ENCODE measurements around the gene CDH13. TPM values are rescaled to one million over a fixed set of nuclear protein-coding genes. Genes with fewer than 3 reads are reported as not detected.

The CDH13 gene
- total RNA-seq, 1 donor from 2014 or later, result 20.9 TPM

GRCh38 chr16:82782715-82783251, 156.0 kb downstream of the CDH13 start:
- H3K27me3 ChIP-seq (ENCODE audit: control insufficient read depth in 3 of 3, insufficient read depth in 3 of 3, low read length in 3 of 3), result no peaks in the 10 kb centered on the region
- peak overlapping the region; percentile 20 to 46 (median 41) for H3K4me3 ChIP-seq (ENCODE audit: low read length in 3 of 3)
- peak overlapping the region; percentile 36 to 68 (median 52) for H3K9ac ChIP-seq (ENCODE audit: low read depth in 1 of 3, low read length in 3 of 3)
- H3K4me1 ChIP-seq (ENCODE audit: control insufficient read depth in 3 of 3, insufficient read depth in 3 of 3, low read length in 3 of 3), result peaks cover 27 to 57% (median 30%) of the 10 kb centered on the region in 3 donors
- H3K9me3 ChIP-seq (ENCODE audit: control insufficient read depth in 3 of 3, low read length in 3 of 3), result no peaks in the 10 kb centered on the region
- no peaks in the 10 kb centered on the region for H3K36me3 ChIP-seq (ENCODE audit: control insufficient read depth in 3 of 3, insufficient read depth in 3 of 3, low read length in 3 of 3)
- H3K27ac ChIP-seq (ENCODE audit: low read depth, low read length), result peak overlapping the region; percentile 78

GRCh38 chr16:82783933-82784572, 157.3 kb downstream of the CDH13 start:
- Histone ChIP-seq H3K4me3 (ENCODE audit: low read length in 3 of 3) (no peak overlapping the region), H3K27me3 (ENCODE audit: control insufficient read depth in 3 of 3, insufficient read depth in 3 of 3, low read length in 3 of 3) (no peaks in the 10 kb centered on the region), H3K27ac (ENCODE audit: low read depth, low read length) (no peak overlapping the region), H3K9ac (ENCODE audit: low read depth in 1 of 3, low read length in 3 of 3) (no peak overlapping the region), H3K4me1 (ENCODE audit: control insufficient read depth in 3 of 3, insufficient read depth in 3 of 3, low read length in 3 of 3) (peaks cover 30 to 65% (median 32%) of the 10 kb centered on the region in 3 donors), H3K36me3 (ENCODE audit: control insufficient read depth in 3 of 3, insufficient read depth in 3 of 3, low read length in 3 of 3) (no peaks in the 10 kb centered on the region), H3K9me3 (ENCODE audit: control insufficient read depth in 3 of 3, low read length in 3 of 3) (no peaks in the 10 kb centered on the region)

- H3K4me3 ChIP-seq (ENCODE audit: low read length in 3 of 3), result no peak overlapping the region
- H3K36me3 ChIP-seq (ENCODE audit: control insufficient read depth in 3 of 3, insufficient read depth in 3 of 3, low read length in 3 of 3), result no peaks in the 10 kb centered on the region
- H3K9me3 ChIP-seq (ENCODE audit: control insufficient read depth in 3 of 3, low read length in 3 of 3), result no peaks in the 10 kb centered on the region
- peaks cover 27 to 65% (median 28%) of the 10 kb centered on the region in 3 donors for H3K4me1 ChIP-seq (ENCODE audit: control insufficient read depth in 3 of 3, insufficient read depth in 3 of 3, low read length in 3 of 3)
- H3K27ac ChIP-seq (ENCODE audit: low read depth, low read length), result no peak overlapping the region
- H3K27me3 ChIP-seq (ENCODE audit: control insufficient read depth in 3 of 3, insufficient read depth in 3 of 3, low read length in 3 of 3), result no peaks in the 10 kb centered on the region
- H3K9ac ChIP-seq (ENCODE audit: low read depth in 1 of 3, low read length in 3 of 3), result no peak overlapping the region
Measured at GRCh38 chr16:82784573-82784968, 157.8 kb downstream of the CDH13 start.

- no peaks in the 10 kb centered on the region for H3K9me3 ChIP-seq (ENCODE audit: control insufficient read depth in 3 of 3, low read length in 3 of 3)
- no peak overlapping the region for H3K27ac ChIP-seq (ENCODE audit: low read depth, low read length)
- H3K36me3 ChIP-seq (ENCODE audit: control insufficient read depth in 3 of 3, insufficient read depth in 3 of 3, low read length in 3 of 3), result no peaks in the 10 kb centered on the region
- no peak overlapping the region for H3K4me3 ChIP-seq (ENCODE audit: low read length in 3 of 3)
- no peaks in the 10 kb centered on the region for H3K27me3 ChIP-seq (ENCODE audit: control insufficient read depth in 3 of 3, insufficient read depth in 3 of 3, low read length in 3 of 3)
- H3K4me1 ChIP-seq (ENCODE audit: control insufficient read depth in 3 of 3, insufficient read depth in 3 of 3, low read length in 3 of 3), result peaks cover 2 to 36% (median 11%) of the 10 kb centered on the region in 3 donors
- H3K9ac ChIP-seq (ENCODE audit: low read depth in 1 of 3, low read length in 3 of 3), result no peak overlapping the region
Measured at GRCh38 chr16:82788225-82788624, 161.5 kb downstream of the CDH13 start.

GRCh38 chr16:82788919-82789318, 162.2 kb downstream of the CDH13 start:
- Histone ChIP-seq H3K9me3 (ENCODE audit: control insufficient read depth in 3 of 3, low read length in 3 of 3) (no peaks in the 10 kb centered on the region), H3K4me3 (ENCODE audit: low read length in 3 of 3) (no peak overlapping the region), H3K36me3 (ENCODE audit: control insufficient read depth in 3 of 3, insufficient read depth in 3 of 3, low read length in 3 of 3) (no peaks in the 10 kb centered on the region), H3K27me3 (ENCODE audit: control insufficient read depth in 3 of 3, insufficient read depth in 3 of 3, low read length in 3 of 3) (no peaks in the 10 kb centered on the region), H3K9ac (ENCODE audit: low read depth in 1 of 3, low read length in 3 of 3) (no peak overlapping the region), H3K27ac (ENCODE audit: low read depth, low read length) (no peak overlapping the region), H3K4me1 (ENCODE audit: control insufficient read depth in 3 of 3, insufficient read depth in 3 of 3, low read length in 3 of 3) (peaks cover 0 to 31% (median 7%) of the 10 kb centered on the region in 3 donors)

GRCh38 chr16:82792693-82793092, 165.9 kb downstream of the CDH13 start:
- H3K4me1 ChIP-seq (ENCODE audit: control insufficient read depth in 3 of 3, insufficient read depth in 3 of 3, low read length in 3 of 3), result peaks cover 0 to 20% (median 7%) of the 10 kb centered on the region in 3 donors
- no peaks in the 10 kb centered on the region for H3K36me3 ChIP-seq (ENCODE audit: control insufficient read depth in 3 of 3, insufficient read depth in 3 of 3, low read length in 3 of 3)
- no peak overlapping the region for H3K27ac ChIP-seq (ENCODE audit: low read depth, low read length)
- H3K9ac ChIP-seq (ENCODE audit: low read depth in 1 of 3, low read length in 3 of 3), result no peak overlapping the region
- no peaks in the 10 kb centered on the region for H3K9me3 ChIP-seq (ENCODE audit: control insufficient read depth in 3 of 3, low read length in 3 of 3)
- no peaks in the 10 kb centered on the region for H3K27me3 ChIP-seq (ENCODE audit: control insufficient read depth in 3 of 3, insufficient read depth in 3 of 3, low read length in 3 of 3)
- H3K4me3 ChIP-seq (ENCODE audit: low read length in 3 of 3), result no peak overlapping the region

GRCh38 chr16:82793528-82794245, 166.9 kb downstream of the CDH13 start:
- no peaks in the 10 kb centered on the region for H3K36me3 ChIP-seq (ENCODE audit: control insufficient read depth in 3 of 3, insufficient read depth in 3 of 3, low read length in 3 of 3)
- H3K9me3 ChIP-seq (ENCODE audit: control insufficient read depth in 3 of 3, low read length in 3 of 3), result no peaks in the 10 kb centered on the region
- no peak overlapping the region for H3K27ac ChIP-seq (ENCODE audit: low read depth, low read length)
- H3K4me1 ChIP-seq (ENCODE audit: control insufficient read depth in 3 of 3, insufficient read depth in 3 of 3, low read length in 3 of 3), result peaks cover 0 to 11% (median 0%) of the 10 kb centered on the region in 3 donors
- no peak overlapping the region for H3K4me3 ChIP-seq (ENCODE audit: low read length in 3 of 3)
- no peak overlapping the region for H3K9ac ChIP-seq (ENCODE audit: low read depth in 1 of 3, low read length in 3 of 3)
- no peaks in the 10 kb centered on the region for H3K27me3 ChIP-seq (ENCODE audit: control insufficient read depth in 3 of 3, insufficient read depth in 3 of 3, low read length in 3 of 3)

- peaks cover 0 to 4% (median 0%) of the 10 kb centered on the region in 3 donors for H3K4me1 ChIP-seq (ENCODE audit: control insufficient read depth in 3 of 3, insufficient read depth in 3 of 3, low read length in 3 of 3)
- no peaks in the 10 kb centered on the region for H3K9me3 ChIP-seq (ENCODE audit: control insufficient read depth in 3 of 3, low read length in 3 of 3)
- no peak overlapping the region for H3K4me3 ChIP-seq (ENCODE audit: low read length in 3 of 3)
- no peak overlapping the region for H3K27ac ChIP-seq (ENCODE audit: low read depth, low read length)
- H3K27me3 ChIP-seq (ENCODE audit: control insufficient read depth in 3 of 3, insufficient read depth in 3 of 3, low read length in 3 of 3), result no peaks in the 10 kb centered on the region
- no peak overlapping the region for H3K9ac ChIP-seq (ENCODE audit: low read depth in 1 of 3, low read length in 3 of 3)
- H3K36me3 ChIP-seq (ENCODE audit: control insufficient read depth in 3 of 3, insufficient read depth in 3 of 3, low read length in 3 of 3), result no peaks in the 10 kb centered on the region
Measured at GRCh38 chr16:82796047-82796446, 169.3 kb downstream of the CDH13 start.

- Histone ChIP-seq H3K9ac (ENCODE audit: low read depth in 1 of 3, low read length in 3 of 3) (no peak overlapping the region), H3K4me1 (ENCODE audit: control insufficient read depth in 3 of 3, insufficient read depth in 3 of 3, low read length in 3 of 3) (no peaks in the 10 kb centered on the region), H3K27ac (ENCODE audit: low read depth, low read length) (no peak overlapping the region), H3K4me3 (ENCODE audit: low read length in 3 of 3) (no peak overlapping the region), H3K27me3 (ENCODE audit: control insufficient read depth in 3 of 3, insufficient read depth in 3 of 3, low read length in 3 of 3) (no peaks in the 10 kb centered on the region), H3K36me3 (ENCODE audit: control insufficient read depth in 3 of 3, insufficient read depth in 3 of 3, low read length in 3 of 3) (no peaks in the 10 kb centered on the region), H3K9me3 (ENCODE audit: control insufficient read depth in 3 of 3, low read length in 3 of 3) (no peaks in the 10 kb centered on the region)
Measured at GRCh38 chr16:82801361-82801760, 174.6 kb downstream of the CDH13 start.

- Histone ChIP-seq H3K9ac (ENCODE audit: low read depth in 1 of 3, low read length in 3 of 3) (no peak overlapping the region), H3K4me3 (ENCODE audit: low read length in 3 of 3) (no peak overlapping the region), H3K27me3 (ENCODE audit: control insufficient read depth in 3 of 3, insufficient read depth in 3 of 3, low read length in 3 of 3) (no peaks in the 10 kb centered on the region), H3K36me3 (ENCODE audit: control insufficient read depth in 3 of 3, insufficient read depth in 3 of 3, low read length in 3 of 3) (no peaks in the 10 kb centered on the region), H3K4me1 (ENCODE audit: control insufficient read depth in 3 of 3, insufficient read depth in 3 of 3, low read length in 3 of 3) (no peaks in the 10 kb centered on the region), H3K9me3 (ENCODE audit: control insufficient read depth in 3 of 3, low read length in 3 of 3) (no peaks in the 10 kb centered on the region), H3K27ac (ENCODE audit: low read depth, low read length) (no peak overlapping the region)
Measured at GRCh38 chr16:82805866-82806265, 179.1 kb downstream of the CDH13 start.

Measured in skeletal muscle tissue (tissue), 4 donors.